GM06990 (cell line): ENCODE results near the gene ABCC6.
"Not testable (repeated sequence)": the region's sequence is repeated elsewhere in the genome, so short reads cannot be mapped to it uniquely, and the experiment has no call there.

Experiments used
- DNase-seq: peaks from one replicate; pipeline ENCODE4 v3.0.0-alpha.2; 2011; ENCODE audit not compliant: insufficient read length; ENCODE audit errors: extremely low read depth
- H3K27me3 ChIP-seq: replicated peaks from 2 replicates; pipeline ENCODE4 v1.6.0; 2011; ENCODE audit warnings: low read length; ENCODE audit not compliant: control insufficient read depth, insufficient read depth
- H3K36me3 ChIP-seq: 2 replicates; pipeline ENCODE4 v1.5.1; 2011; ENCODE audit warnings: low read length; ENCODE audit not compliant: control insufficient read depth, insufficient read depth
- H3K4me3 ChIP-seq: replicated peaks from 2 replicates; pipeline ENCODE4 v1.5.1; 2011; ENCODE audit warnings: low read depth, mild to moderate bottlenecking, control low read depth, low read length
- CTCF ChIP-seq: IDR thresholded peaks from 2 replicates; pipeline ENCODE4 v1.5.1; 2011; ENCODE audit warnings: low read length, control low read depth, mild to moderate bottlenecking, inconsistent platforms; ENCODE audit not compliant: insufficient read depth, poor library complexity, severe bottlenecking

ABCC6 gene

GRCh38 chr16:16148755-16149154, 74.5 kb downstream of the ABCC6 start:
- DNase-seq: no peak
- Histone ChIP-seq H3K4me3 (no peak overlapping the region), H3K36me3 (peaks cover 6% of the 10 kb centered on the region), H3K27me3 (no peaks in the 10 kb centered on the region)
- no peak for TF ChIP-seq CTCF

- H3K27me3 ChIP-seq, DNase-seq, H3K36me3 ChIP-seq, H3K4me3 ChIP-seq: not testable (repeated sequence)
These were observed 75.2 kb downstream of the ABCC6 start for GRCh38 chr16:16148000-16148599.

- no peak for TF ChIP-seq CTCF
- no peak for DNase-seq
These were observed 75.8 kb downstream of the ABCC6 start for GRCh38 chr16:16147316-16147999.

GRCh38 chr16:16146380-16147315, 76.6 kb downstream of the ABCC6 start:
- Histone ChIP-seq H3K4me3 (no peak overlapping the region), H3K27me3 (no peaks in the 10 kb centered on the region), H3K36me3 (peaks cover 16% of the 10 kb centered on the region)
- no peak for DNase-seq
- TF ChIP-seq CTCF: no peak

More at GRCh38 chr16:16147316-16147999, 75.8 kb downstream of the ABCC6 start:
- Histone ChIP-seq H3K27me3 (no peaks in the 10 kb centered on the region), H3K4me3 (no peak overlapping the region), H3K36me3 (peaks cover 12% of the 10 kb centered on the region)

- Histone ChIP-seq H3K36me3 (peaks cover 25% of the 10 kb centered on the region), H3K27me3 (no peaks in the 10 kb centered on the region), H3K4me3 (no peak overlapping the region)
- no peak for DNase-seq
- TF ChIP-seq CTCF: no peak
These were observed 78.0 kb downstream of the ABCC6 start for GRCh38 chr16:16145286-16145685.

- peaks cover 28% of the 10 kb centered on the region for H3K36me3 ChIP-seq
- no peak for DNase-seq
- H3K27me3 ChIP-seq: no peaks in the 10 kb centered on the region
- no peak for TF ChIP-seq CTCF
- H3K4me3 ChIP-seq: no peak overlapping the region
These were observed 78.9 kb downstream of the ABCC6 start for GRCh38 chr16:16144416-16144815.
